GM12878 (cell line): ENCODE measurements around the gene BCAN. TPM values are rescaled to one million over a fixed set of nuclear protein-coding genes. Genes with fewer than 3 reads are reported as not detected.

ENCODE experiments used
- ATAC-seq: fragments of 200-7000 bp; cut with Tn5 transposase; 3 replicates; pipeline ENCODE4 v1.9.1; 2020; ENCODE audit warnings: mild to moderate bottlenecking, moderate library complexity
- BruUV-seq: library from RNA; stranded (reverse); fragments of 400-500 nt; replicated peaks from 2 replicates; lab custom pipeline; 2021; lab: Mats Ljungman, UMichigan
- CTCF ChIA-PET: fragments of 300-600 bp; sonication (Branson Sonifier 250); formaldehyde crosslinking; extraction: SDS; loops from one replicate; lab custom pipeline; 2021; ENCODE audit warnings: inconsistent platforms; lab: Yijun Ruan, JAX
- POLR2A ChIA-PET: fragments of 350-600 bp; formaldehyde crosslinking; extraction: SDS; loops from one replicate; lab custom pipeline; 2021; ENCODE audit warnings: inconsistent platforms; lab: Charles Lee
- RAD21 ChIA-PET: fragments of 300-600 bp; sonication (Branson Sonifier 250); formaldehyde crosslinking; loops from one replicate; lab custom pipeline; 2023; ENCODE audit warnings: antibody characterized with exemption; ENCODE audit not compliant: unreplicated experiment; lab: Charles Lee
- SMC1A ChIA-PET: fragments of 300-600 bp; sonication (Branson Sonifier 250); formaldehyde crosslinking; loops from one replicate; lab custom pipeline; 2023; ENCODE audit not compliant: unreplicated experiment, uncharacterized antibody; lab: Charles Lee
- DNase-seq: peaks from one replicate; pipeline ENCODE4 v3.0.0-alpha.2; 2011; ENCODE audit warnings: low read depth, low spot score
- FAIRE-seq: peaks from 3 replicates; lab custom pipeline; 2011; peaks lifted over from hg19 to GRCh38; lab: Jason Lieb, UNC
- H2AFZ ChIP-seq: 2 replicates; pipeline ENCODE4 v1.6.0; 2011; ENCODE audit warnings: low read depth, low read length, control low read depth; ENCODE audit not compliant: control insufficient read depth
- H3K27ac ChIP-seq: 2 replicates; pipeline ENCODE4 v1.5.1; 2011; ENCODE audit warnings: control low read depth; ENCODE audit not compliant: control insufficient read depth, insufficient read depth
- H3K27me3 ChIP-seq, 2 experiments: replicated peaks in 1 of 2; 2 replicates each; pipeline versions ENCODE4 v1.6.0 to v1.6.1; 2011; ENCODE audit warnings: low read length in 1 of 2; ENCODE audit not compliant: control insufficient read depth in 2 of 2, insufficient read depth in 2 of 2
- H3K36me3 ChIP-seq, 2 experiments: 2 replicates each; pipeline ENCODE4 v1.5.1; 2011; ENCODE audit warnings: low read length in 1 of 2; ENCODE audit not compliant: control insufficient read depth in 2 of 2, insufficient read depth in 2 of 2
- H3K4me1 ChIP-seq: 2 replicates; pipeline ENCODE4 v1.6.1; 2011; ENCODE audit warnings: mild to moderate bottlenecking, low read length, moderate library complexity, mixed read lengths; ENCODE audit not compliant: control insufficient read depth, insufficient read depth
- H3K4me2 ChIP-seq: 2 replicates; pipeline ENCODE4 v1.6.0; 2011; ENCODE audit warnings: control low read depth; ENCODE audit not compliant: control insufficient read depth, insufficient read depth
- H3K4me3 ChIP-seq: fragments of 200-600 bp; sonication (generic); 2 replicates; pipeline ENCODE4 v1.5.1; 2016
- H3K79me2 ChIP-seq: 2 replicates; pipeline ENCODE4 v1.6.0; 2011; ENCODE audit warnings: low read length; ENCODE audit not compliant: control insufficient read depth, insufficient read depth
- H3K9ac ChIP-seq: 2 replicates; pipeline ENCODE4 v1.8.0; 2011; ENCODE audit warnings: low read length, control low read depth, mixed read lengths; ENCODE audit not compliant: control insufficient read depth, insufficient read depth
- H3K9me3 ChIP-seq: replicated peaks from 3 replicates; pipeline ENCODE4 v1.5.1; 2011; ENCODE audit warnings: mild to moderate bottlenecking, low read length; ENCODE audit not compliant: control insufficient read depth, insufficient read depth
- H4K20me1 ChIP-seq: 2 replicates; pipeline ENCODE4 v1.6.0; 2011; ENCODE audit not compliant: control insufficient read depth, insufficient read depth
- ATF7 ChIP-seq: fragments of 450-650 bp; IDR thresholded peaks from 2 replicates; pipeline ENCODE4 v1.6.1; 2016; ENCODE audit warnings: low read depth, mild to moderate bottlenecking
- BCL11A ChIP-seq: IDR thresholded peaks from 2 replicates; pipeline ENCODE4 v1.6.1; 2011; ENCODE audit warnings: low read depth, low read length
- BHLHE40 ChIP-seq, 2 experiments: fragments of 450-650 bp in 1 of 2; IDR thresholded peaks; 2 replicates each; pipeline ENCODE4 v1.6.1; 2011 to 2017; ENCODE audit warnings: low read depth in 2 of 2, borderline replicate concordance in 1 of 2, improper control_type of control experiment in 1 of 2, low read length in 1 of 2, mild to moderate bottlenecking in 1 of 2
- CBFB ChIP-seq: IDR thresholded peaks from 2 replicates; pipeline ENCODE4 v1.6.1; 2016; ENCODE audit warnings: antibody characterized with exemption, low read depth
- CREM ChIP-seq: IDR thresholded peaks from 2 replicates; pipeline ENCODE4 v1.6.1; 2014; ENCODE audit warnings: antibody characterized with exemption, low read depth
- HDGF ChIP-seq: fragments of 450-650 bp; IDR thresholded peaks from 2 replicates; pipeline ENCODE4 v1.6.1; 2016; ENCODE audit warnings: antibody characterized with exemption
- JUNB ChIP-seq: IDR thresholded peaks from 2 replicates; pipeline ENCODE4 v1.6.1; 2016; ENCODE audit warnings: antibody characterized with exemption, mild to moderate bottlenecking
- KAT2A ChIP-seq: conservative IDR thresholded peaks from 2 replicates; pipeline ENCODE4 v1.6.1; 2011; ENCODE audit warnings: low read depth, low read length; ENCODE audit not compliant: control insufficient read depth
- MEF2B ChIP-seq: fragments of 450-650 bp; IDR thresholded peaks from 2 replicates; pipeline ENCODE4 v1.6.1; 2018; ENCODE audit warnings: mild to moderate bottlenecking, moderate library complexity; ENCODE audit not compliant: partially characterized antibody, poor library complexity, severe bottlenecking
- NBN ChIP-seq: fragments of 450-650 bp; IDR thresholded peaks from 2 replicates; pipeline ENCODE4 v1.6.1; 2016
- NFXL1 ChIP-seq: fragments of 450-650 bp; IDR thresholded peaks from 2 replicates; pipeline ENCODE4 v1.6.1; 2017; ENCODE audit warnings: antibody characterized with exemption, mild to moderate bottlenecking, borderline replicate concordance
- NR2F1 ChIP-seq: fragments of 450-650 bp; conservative IDR thresholded peaks from 2 replicates; pipeline ENCODE4 v1.6.1; 2017; ENCODE audit warnings: mild to moderate bottlenecking
- NRF1 ChIP-seq: conservative IDR thresholded peaks from 2 replicates; pipeline ENCODE4 v1.6.1; 2011; ENCODE audit warnings: mild to moderate bottlenecking, low read depth, low read length, improper control_type of control experiment
- POLR2A ChIP-seq: IDR thresholded peaks from 2 replicates; pipeline ENCODE4 v1.6.1; 2011; ENCODE audit warnings: low read depth, mild to moderate bottlenecking, low read length
- POLR2AphosphoS2 ChIP-seq: IDR thresholded peaks from 2 replicates; pipeline ENCODE4 v1.6.1; 2011; ENCODE audit warnings: low read depth, mild to moderate bottlenecking, low read length, improper control_type of control experiment, moderate library complexity
- POU2F2 ChIP-seq: IDR thresholded peaks from 3 replicates; pipeline ENCODE4 v1.6.1; 2011; ENCODE audit warnings: low read depth, mild to moderate bottlenecking, low read length, borderline replicate concordance
- SMAD1 ChIP-seq: fragments of 450-650 bp; IDR thresholded peaks from 2 replicates; pipeline ENCODE4 v1.6.1; 2018; ENCODE audit warnings: mild to moderate bottlenecking, low read depth; ENCODE audit not compliant: partially characterized antibody
- SMAD5 ChIP-seq: IDR thresholded peaks from 2 replicates; pipeline ENCODE4 v1.6.1; 2016; ENCODE audit warnings: antibody characterized with exemption, low read depth
- SP1 ChIP-seq: IDR thresholded peaks from one replicate; pipeline ENCODE4 v1.6.1; 2011; ENCODE audit warnings: low read depth, low read length
- TBL1XR1 ChIP-seq: IDR thresholded peaks from 2 replicates; pipeline ENCODE4 v1.6.1; 2012; ENCODE audit warnings: low read depth, low read length, improper control_type of control experiment
- ZNF217 ChIP-seq: fragments of 450-650 bp; IDR thresholded peaks from 2 replicates; pipeline ENCODE4 v1.6.1; 2017; ENCODE audit warnings: antibody characterized with exemption, mild to moderate bottlenecking
- WGBS: methylation state at CpG from one replicate; pipeline ENCODE4 v1.1.6; 2016; ENCODE audit warnings: low lambda C conversion rate; ENCODE audit not compliant: insufficient replicate concordance, insufficient coverage; ENCODE audit errors: missing lambda C conversion rate; 5-methylcytosine and 5-hydroxymethylcytosine counted together
- in situ Hi-C: fragments of 300-500 bp; cut with MboI; formaldehyde crosslinking; loops from 9 replicates; pipeline ENCODE4 v1.14.3; 2018; ENCODE audit warnings: mixed read lengths
- intact Hi-C: fragments of 100-400 bp; cut with micrococcal nuclease; formaldehyde crosslinking; loops from one replicate; pipeline ENCODE4 v1.14.2; 2022; ENCODE audit not compliant: unreplicated experiment
- polyA plus RNA-seq, 11 experiments: library from polyadenylated mRNA; depleted of rRNA in 4 of 11; unstranded in 6 of 11; stranded (reverse) in 5 of 11; fragments of >200 nt; fragmentation: Nextera tagmentation in 4 of 11; fragmentation: Illumina TruSeq in 1 of 11; extraction: Ambion mirVana in 4 of 11; extraction: Trizol in 1 of 11; gene quantifications; 1 replicate in 1 of 11; 2 replicates in 10 of 11; pipeline versions ENCODE4 v1.2.1 to v1.2.3, GENCODE V29; 2011 to 2016; ENCODE audit warnings: inconsistent platforms in 2 of 11, missing spikeins in 2 of 11, low read depth in 1 of 11
- total RNA-seq, 4 experiments: library from RNA; depleted of rRNA in 3 of 4; stranded (reverse); fragments of >200 nt in 3 of 4; fragmentation: Illumina TruSeq in 1 of 4; extraction: Trizol in 1 of 4; gene quantifications; 2 replicates each; pipeline versions ENCODE4 v1.2.1 to v1.2.3, GENCODE V29; 2013 to 2021
- TF ChIP-seq, protein P1 (sequence below): fragments of 450-650 bp; IDR thresholded peaks from 2 replicates; pipeline ENCODE4 v1.6.1; 2016; ENCODE audit warnings: mild to moderate bottlenecking
- TF ChIP-seq, protein P2 (sequence below): IDR thresholded peaks from 2 replicates; pipeline ENCODE4 v1.6.1; 2011; ENCODE audit warnings: low read depth, low read length, improper control_type of control experiment, borderline replicate concordance

Gene BCAN
- total and polyA plus RNA-seq, 10 of the 15 experiments (the other 5 are each of a cell fraction or from before 2014, with no cell fraction given) = 0.05 to 1.3 (median 0.18) TPM; not detected in 1

- intact Hi-C loops (loop anchor here (1.0 to 10.0 kb wide), 2 partner anchors 18 to 65 kb away; partner anchors contain the start of genes ISG20L2 and METTL25B), in situ Hi-C loops (no loop called here)
- WGBS = 3% methylated on average over 36 of the region's 38 CpGs
- SMC1A ChIA-PET = interaction anchor here (0.6 to 4.2 kb wide), 11 partner anchors 14 to 231 kb away, joined by 3 to 39 read pairs (median 5); partner anchors contain the start of genes NAXE and NES
- no peaks in the 10 kb centered on the region for H3K9me3 ChIP-seq
- RAD21 ChIA-PET = interaction anchor here (0.9 to 6.0 kb wide), 11 partner anchors 11 to 230 kb away, joined by 3 to 58 read pairs (median 8); partner anchors contain the start of genes CRABP2, MRPL24 and NES
- peak overlapping the region; percentile 90 for H3K27ac ChIP-seq
- CTCF ChIA-PET = interaction anchor here (0.7 to 8.3 kb wide), 40 partner anchors 9 to 447 kb away, joined by 3 to 208 read pairs (median 4); partner anchors contain the start of genes BCAN, CCT3, CRABP2 and HAPLN2
- peak; percentile 84 for ATAC-seq
- H3K4me1 ChIP-seq = peaks cover 74% of the 10 kb centered on the region
- no peaks in the 10 kb centered on the region for H3K36me3 ChIP-seq
- H3K4me3 ChIP-seq = peak overlapping the region; percentile 94
- peak; percentile 71 for FAIRE-seq
- peaks cover 6% of the 10 kb centered on the region; the same call in 1 of the 2 replicates for H4K20me1 ChIP-seq
- H3K9ac ChIP-seq = peak overlapping the region; percentile 87
- no TSS peak for BruUV-seq
- peak overlapping the region; percentile 61 for H2AFZ ChIP-seq
- DNase-seq = peak; percentile 70
- H3K4me2 ChIP-seq = peak overlapping the region; percentile 100
- peaks cover 23% of the 10 kb centered on the region for H3K79me2 ChIP-seq
- POLR2A ChIA-PET = interaction anchor here (0.6 to 2.4 kb wide), 8 partner anchors 16 to 170 kb away, joined by 3 to 13 read pairs (median 4); partner anchors contain the start of genes ISG20L2, METTL25B and NAXE
- 0 out of 4 replicates have a peak, but pooled peaks cover 0 to 2% of the 10 kb centered on the region in 2 experiments for H3K27me3 ChIP-seq
- TF ChIP-seq ZNF217 = no peak
- TF ChIP-seq NR2F1 = peak; percentile 45; the same call in 1 of the 2 replicates
- TF ChIP-seq, protein P1, sequence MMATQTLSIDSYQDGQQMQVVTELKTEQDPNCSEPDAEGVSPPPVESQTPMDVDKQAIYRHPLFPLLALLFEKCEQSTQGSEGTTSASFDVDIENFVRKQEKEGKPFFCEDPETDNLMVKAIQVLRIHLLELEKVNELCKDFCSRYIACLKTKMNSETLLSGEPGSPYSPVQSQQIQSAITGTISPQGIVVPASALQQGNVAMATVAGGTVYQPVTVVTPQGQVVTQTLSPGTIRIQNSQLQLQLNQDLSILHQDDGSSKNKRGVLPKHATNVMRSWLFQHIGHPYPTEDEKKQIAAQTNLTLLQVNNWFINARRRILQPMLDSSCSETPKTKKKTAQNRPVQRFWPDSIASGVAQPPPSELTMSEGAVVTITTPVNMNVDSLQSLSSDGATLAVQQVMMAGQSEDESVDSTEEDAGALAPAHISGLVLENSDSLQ = peak; percentile 62; the same call in 1 of the 2 replicates
- no peak for TF ChIP-seq KAT2A
- TF ChIP-seq, protein P2, sequence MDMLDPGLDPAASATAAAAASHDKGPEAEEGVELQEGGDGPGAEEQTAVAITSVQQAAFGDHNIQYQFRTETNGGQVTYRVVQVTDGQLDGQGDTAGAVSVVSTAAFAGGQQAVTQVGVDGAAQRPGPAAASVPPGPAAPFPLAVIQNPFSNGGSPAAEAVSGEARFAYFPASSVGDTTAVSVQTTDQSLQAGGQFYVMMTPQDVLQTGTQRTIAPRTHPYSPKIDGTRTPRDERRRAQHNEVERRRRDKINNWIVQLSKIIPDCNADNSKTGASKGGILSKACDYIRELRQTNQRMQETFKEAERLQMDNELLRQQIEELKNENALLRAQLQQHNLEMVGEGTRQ = no peak; the same call in 1 of the 2 replicates
- TF ChIP-seq JUNB = peak; percentile 34; the same call in 1 of the 2 replicates
- TF ChIP-seq NBN = peak; percentile 93
- no peak for TF ChIP-seq POLR2AphosphoS2
- peak; percentile 87 for TF ChIP-seq HDGF
- TF ChIP-seq POLR2A = peak; percentile 69
- no peak for TF ChIP-seq NFXL1
- 0 out of 2 replicates have a peak, but pooled peaks have one; percentile 54 for TF ChIP-seq CBFB
- TF ChIP-seq BCL11A = 0 out of 2 replicates have a peak, but pooled peaks have one; percentile 21
- TF ChIP-seq NRF1 = peak; percentile 56
- TF ChIP-seq TBL1XR1 = peak; percentile 75; the same call in 1 of the 2 replicates
- TF ChIP-seq SMAD5 = 0 out of 2 replicates have a peak, but pooled peaks have one; percentile 32
- TF ChIP-seq SP1 = peak; percentile 28
- peak; percentile 69; the same call in 1 of the 3 replicates for TF ChIP-seq POU2F2
- no peak for TF ChIP-seq SMAD1
- peak; percentile 64; the same call in 1 of the 2 replicates for TF ChIP-seq CREM
- TF ChIP-seq BHLHE40 (IDR thresholded peaks at IDR 0.05; ENCODE audit: borderline replicate concordance in 1 of 2, low read depth in 2 of 2, low read length in 1 of 2) = peak; percentile 64 to 90; a peak in 3 of 4 replicates
- peak; percentile 96 for TF ChIP-seq ATF7
- TF ChIP-seq MEF2B = peak; percentile 11
Measured at GRCh38 chr1:156659988-156660751, 18.3 kb downstream of the BCAN start.
